H9 (cell line): Measurements from ENCODE around the gene FAHD1. TPM values are rescaled to one million over a fixed set of nuclear protein-coding genes. Genes with fewer than 3 reads are reported as not detected.
"Not testable (repeated sequence)": the region's sequence is repeated elsewhere in the genome, so short reads cannot be mapped to it uniquely, and the experiment has no call there.

Experiments
- DNase-seq: peaks from one replicate; pipeline ENCODE4 v3.0.0-alpha.2; 2017
- H2AFZ ChIP-seq: one replicate; pipeline ENCODE4 v1.6.1; 2013; ENCODE audit warnings: mild to moderate bottlenecking, low read length, control low read depth, moderate library complexity
- H2AK5ac ChIP-seq: 2 replicates; pipeline ENCODE4 v1.6.1; 2013; ENCODE audit warnings: low read length, control low read depth, mixed read lengths; ENCODE audit not compliant: insufficient read length
- H2BK120ac ChIP-seq: one replicate; pipeline ENCODE4 v1.6.1; 2013; ENCODE audit warnings: low read depth, mild to moderate bottlenecking, low read length, control low read depth, inconsistent platforms; ENCODE audit not compliant: poor library complexity, severe bottlenecking
- H2BK12ac ChIP-seq: 2 replicates; pipeline ENCODE4 v1.6.1; 2013; ENCODE audit warnings: low read length, control low read depth, mixed read lengths, low read depth; ENCODE audit not compliant: insufficient read length
- H2BK15ac ChIP-seq: 2 replicates; pipeline ENCODE4 v1.6.1; 2013; ENCODE audit warnings: low read depth, low read length, control low read depth
- H2BK20ac ChIP-seq: one replicate; pipeline ENCODE4 v1.6.1; 2013; ENCODE audit warnings: low read depth, mild to moderate bottlenecking, low read length, control low read depth, inconsistent platforms; ENCODE audit not compliant: poor library complexity, severe bottlenecking
- H2BK5ac ChIP-seq: 2 replicates; pipeline ENCODE4 v1.6.1; 2013; ENCODE audit warnings: low read length, control low read depth, mixed read lengths; ENCODE audit not compliant: insufficient read length
- H3K14ac ChIP-seq: 2 replicates; pipeline ENCODE4 v1.6.1; 2013; ENCODE audit warnings: low read length, control low read depth; ENCODE audit not compliant: insufficient read depth
- H3K18ac ChIP-seq: 2 replicates; pipeline ENCODE4 v1.6.1; 2013; ENCODE audit warnings: low read depth, mild to moderate bottlenecking, mixed read lengths, low read length, control low read depth; ENCODE audit not compliant: insufficient read length
- H3K23ac ChIP-seq: 2 replicates; pipeline ENCODE4 v1.6.1; 2013; ENCODE audit warnings: low read length, control low read depth, mixed read lengths, low read depth; ENCODE audit not compliant: insufficient read length
- H3K23me2 ChIP-seq: 2 replicates; pipeline ENCODE4 v1.6.1; 2013; ENCODE audit warnings: low read depth, mild to moderate bottlenecking, mixed read lengths, low read length, control low read depth; ENCODE audit not compliant: insufficient read length, poor library complexity, severe bottlenecking
- H3K27ac ChIP-seq: 2 replicates; pipeline ENCODE4 v1.5.1; 2013; ENCODE audit warnings: low read length, control low read depth, mixed read lengths, low read depth; ENCODE audit not compliant: insufficient read length
- H3K27me3 ChIP-seq: 2 replicates; pipeline ENCODE4 v1.6.1; 2013; ENCODE audit warnings: low read length, control low read depth, inconsistent platforms; ENCODE audit not compliant: insufficient read depth
- H3K4ac ChIP-seq: 2 replicates; pipeline ENCODE4 v1.6.1; 2013; ENCODE audit warnings: low read depth, mild to moderate bottlenecking, control low read depth, inconsistent platforms, low read length, moderate library complexity
- H3K4me1 ChIP-seq: 2 replicates; pipeline ENCODE4 v1.6.1; 2013; ENCODE audit warnings: low read length, control low read depth, inconsistent platforms; ENCODE audit not compliant: insufficient read depth
- H3K4me2 ChIP-seq: 2 replicates; pipeline ENCODE4 v1.6.1; 2013; ENCODE audit warnings: low read length, control low read depth, mixed read lengths; ENCODE audit not compliant: insufficient read length, insufficient read depth
- H3K56ac ChIP-seq: 2 replicates; pipeline ENCODE4 v1.6.1; 2013; ENCODE audit warnings: low read depth, mild to moderate bottlenecking, mixed read lengths, low read length, control low read depth; ENCODE audit not compliant: insufficient read length
- H3K79me1 ChIP-seq: 2 replicates; pipeline ENCODE4 v1.6.1; 2013; ENCODE audit warnings: low read depth, mild to moderate bottlenecking, moderate library complexity, low read length, control low read depth, inconsistent platforms; ENCODE audit not compliant: insufficient read depth, poor library complexity, severe bottlenecking
- H3K79me2 ChIP-seq: 2 replicates; pipeline ENCODE4 v1.6.1; 2013; ENCODE audit warnings: low read length, control low read depth, inconsistent platforms; ENCODE audit not compliant: insufficient read depth
- H3K9ac ChIP-seq: 2 replicates; pipeline ENCODE4 v1.6.1; 2013; ENCODE audit warnings: low read length, control low read depth, mixed read lengths; ENCODE audit not compliant: insufficient read length; ENCODE audit errors: extremely low read depth
- H3K9me3 ChIP-seq: one replicate; pipeline ENCODE4 v1.6.1; 2013; ENCODE audit warnings: low read depth, low read length, inconsistent platforms; ENCODE audit not compliant: control insufficient read depth
- H3T11ph ChIP-seq: one replicate; pipeline ENCODE4 v1.6.1; 2013; ENCODE audit warnings: mild to moderate bottlenecking, low read length, control low read depth, inconsistent platforms
- H4K20me1 ChIP-seq: one replicate; pipeline ENCODE4 v1.6.1; 2013; ENCODE audit not compliant: control insufficient read depth, insufficient read length, insufficient read depth
- H4K5ac ChIP-seq: 2 replicates; pipeline ENCODE4 v1.6.1; 2013; ENCODE audit warnings: low read depth, mild to moderate bottlenecking, mixed read lengths, low read length, control low read depth; ENCODE audit not compliant: insufficient read length
- H4K8ac ChIP-seq: replicated peaks from 2 replicates; pipeline ENCODE4 v1.6.1; 2013; ENCODE audit warnings: low read length, control low read depth, mixed read lengths, low read depth; ENCODE audit not compliant: insufficient read length
- H4K91ac ChIP-seq: 2 replicates; pipeline ENCODE4 v1.6.1; 2013; ENCODE audit warnings: low read depth, mild to moderate bottlenecking, moderate library complexity, mixed read lengths, low read length, control low read depth; ENCODE audit not compliant: insufficient read length
- H3K27ac Mint-ChIP-seq, 3 experiments: 2 replicates in 2 of 3; 3 replicates in 1 of 3; pipeline ENCODE4 v1.8.0; 2020 to 2021; ENCODE audit warnings: mixed read lengths in 3 of 3, mild to moderate bottlenecking in 1 of 3, moderate library complexity in 1 of 3
- H3K27me3 Mint-ChIP-seq: 2 replicates; pipeline ENCODE4 v1.8.0; 2021; ENCODE audit warnings: low read depth, mild to moderate bottlenecking, moderate library complexity, mixed read lengths
- H3K36me3 Mint-ChIP-seq, 3 experiments: 2 replicates in 2 of 3; 3 replicates in 1 of 3; pipeline ENCODE4 v1.8.0; 2020 to 2021; ENCODE audit warnings: low read depth in 3 of 3, mixed read lengths in 3 of 3; ENCODE audit not compliant: insufficient read depth in 1 of 3
- H3K4me1 Mint-ChIP-seq, 2 experiments: 2 replicates each; pipeline ENCODE4 v1.8.0; 2020; ENCODE audit warnings: mixed read lengths in 2 of 2
- H3K4me3 Mint-ChIP-seq, 2 experiments: 2 replicates in 1 of 2; 3 replicates in 1 of 2; pipeline ENCODE4 v1.8.0; 2020 to 2021; ENCODE audit warnings: mild to moderate bottlenecking in 2 of 2, mixed read lengths in 2 of 2, moderate library complexity in 1 of 2
- H3K9me3 Mint-ChIP-seq, 2 experiments: 2 replicates in 1 of 2; 3 replicates in 1 of 2; pipeline ENCODE4 v1.8.0; 2020; ENCODE audit warnings: mild to moderate bottlenecking in 2 of 2, mixed read lengths in 2 of 2, moderate library complexity in 1 of 2
- CTCF ChIP-seq: fragments of 200-600 bp; sonication (generic); conservative IDR thresholded peaks from 3 replicates; pipeline ENCODE4 v1.8.0; 2021; ENCODE audit warnings: antibody characterized with exemption, mild to moderate bottlenecking
- WGBS: extraction: QIAGEN DNeasy Blood & Tissue Kit; methylation state at CpG from one replicate; pipeline ENCODE4 v1.1.7; 2013; ENCODE audit warnings: missing lambda C conversion rate, low lambda C conversion rate, mixed read lengths; ENCODE audit not compliant: insufficient read length; ENCODE audit errors: extremely low coverage; 5-methylcytosine and 5-hydroxymethylcytosine counted together
- total RNA-seq: library from RNA; stranded (reverse); gene quantifications from 2 replicates; pipeline ENCODE4 v1.2.1, GENCODE V29; 2021

Gene FAHD1
- total RNA-seq, 1 experiment from 2014 or later = 16.2 TPM

- Histone ChIP-seq H2BK12ac (no peak overlapping the region), H3K4ac (no peak overlapping the region), H3K14ac (no peak overlapping the region), H4K20me1 (no peaks in the 10 kb centered on the region), H4K8ac (no peak overlapping the region), H3K9me3 (peaks cover 7% of the 10 kb centered on the region), H3T11ph (no peak overlapping the region), H3K4me1 (no peaks in the 10 kb centered on the region), H2BK15ac (no peak overlapping the region), H3K18ac (no peak overlapping the region), H3K27ac (no peak overlapping the region), H3K79me2 (no peaks in the 10 kb centered on the region), H3K23me2 (no peaks in the 10 kb centered on the region), H4K91ac (no peak overlapping the region), H3K9ac (no peak overlapping the region), H2AK5ac (no peak overlapping the region), H3K27me3 (no peaks in the 10 kb centered on the region), H2BK20ac (no peak overlapping the region), H3K56ac (no peak overlapping the region), H3K23ac (no peak overlapping the region), H2BK120ac (no peak overlapping the region), H2BK5ac (no peak overlapping the region), H4K5ac (no peak overlapping the region), H3K79me1 (no peaks in the 10 kb centered on the region), H3K4me2 (no peak overlapping the region), H2AFZ (no peak overlapping the region)
- H3K36me3 Mint-ChIP-seq = peaks cover 16 to 27% (median 21%) of the 10 kb centered on the region in 3 experiments
- no peak overlapping the region; a peak in 2 of 5 replicates for H3K4me3 Mint-ChIP-seq
- H3K27me3 Mint-ChIP-seq = no peaks in the 10 kb centered on the region
- no peaks in the 10 kb centered on the region for H3K4me1 Mint-ChIP-seq
- no peak for DNase-seq
- H3K27ac Mint-ChIP-seq = no peak overlapping the region
- no peak for TF ChIP-seq CTCF
- no CpG with 5 or more reads among the region's 32 CpGs for WGBS
- peaks cover 32 to 34% of the 10 kb centered on the region in 2 experiments for H3K9me3 Mint-ChIP-seq
Observed at GRCh38 chr16:1794908-1795666, 31.9 kb upstream of the FAHD1 start.

GRCh38 chr16:1799263-1799662 lies 27.7 kb upstream of the FAHD1 start:
- H4K91ac ChIP-seq, H2BK120ac ChIP-seq, H3K27me3 Mint-ChIP-seq, H3K9ac ChIP-seq, H2BK15ac ChIP-seq, H3K79me1 ChIP-seq, H2AK5ac ChIP-seq, H3K4me1 Mint-ChIP-seq, H2BK12ac ChIP-seq, H4K20me1 ChIP-seq, H3K9me3 ChIP-seq, H3K4me1 ChIP-seq, H3K18ac ChIP-seq, H3K23me2 ChIP-seq, H3K27me3 ChIP-seq, H2BK5ac ChIP-seq, H3K27ac Mint-ChIP-seq, H3K56ac ChIP-seq, H3K14ac ChIP-seq, H3K4me2 ChIP-seq, H3K23ac ChIP-seq, DNase-seq, H3K4me3 Mint-ChIP-seq, H4K8ac ChIP-seq, H3K79me2 ChIP-seq, H3K4ac ChIP-seq, H3K27ac ChIP-seq, H2BK20ac ChIP-seq, H4K5ac ChIP-seq, H2AFZ ChIP-seq, H3T11ph ChIP-seq: not testable (repeated sequence)
- peaks cover 22 to 38% (median 29%) of the 10 kb centered on the region in 3 experiments for H3K36me3 Mint-ChIP-seq
- WGBS = no CpG with 5 or more reads among the region's 5 CpGs
- peaks cover 46 to 47% of the 10 kb centered on the region in 2 experiments for H3K9me3 Mint-ChIP-seq
